Tibial nerve (tissue), 3 donors: ENCODE results near the gene MAPK10.

Source experiments
- POLR2A ChIP-seq, 2 donors: fragments of 450-650 bp; IDR thresholded peaks; one replicate each; pipeline ENCODE4 v1.6.1; 2017; ENCODE audit warnings: antibody characterized with exemption in 2 of 2, mild to moderate bottlenecking in 2 of 2, moderate library complexity in 2 of 2
- TF ChIP-seq, protein P1 (sequence below), 5 experiments: fragments of 200-600 bp in 3 of 5; fragments of 450-650 bp in 2 of 5; sonication (generic) in 3 of 5; IDR thresholded peaks; one replicate each; pipeline ENCODE4 v1.5.1; 2016 to 2019; ENCODE audit warnings: antibody characterized with exemption in 5 of 5, mild to moderate bottlenecking in 3 of 5, moderate library complexity in 2 of 5

GRCh38 chr4:86101841-86102240 is 258.0 kb downstream of the MAPK10 start:
- TF ChIP-seq, protein P1, sequence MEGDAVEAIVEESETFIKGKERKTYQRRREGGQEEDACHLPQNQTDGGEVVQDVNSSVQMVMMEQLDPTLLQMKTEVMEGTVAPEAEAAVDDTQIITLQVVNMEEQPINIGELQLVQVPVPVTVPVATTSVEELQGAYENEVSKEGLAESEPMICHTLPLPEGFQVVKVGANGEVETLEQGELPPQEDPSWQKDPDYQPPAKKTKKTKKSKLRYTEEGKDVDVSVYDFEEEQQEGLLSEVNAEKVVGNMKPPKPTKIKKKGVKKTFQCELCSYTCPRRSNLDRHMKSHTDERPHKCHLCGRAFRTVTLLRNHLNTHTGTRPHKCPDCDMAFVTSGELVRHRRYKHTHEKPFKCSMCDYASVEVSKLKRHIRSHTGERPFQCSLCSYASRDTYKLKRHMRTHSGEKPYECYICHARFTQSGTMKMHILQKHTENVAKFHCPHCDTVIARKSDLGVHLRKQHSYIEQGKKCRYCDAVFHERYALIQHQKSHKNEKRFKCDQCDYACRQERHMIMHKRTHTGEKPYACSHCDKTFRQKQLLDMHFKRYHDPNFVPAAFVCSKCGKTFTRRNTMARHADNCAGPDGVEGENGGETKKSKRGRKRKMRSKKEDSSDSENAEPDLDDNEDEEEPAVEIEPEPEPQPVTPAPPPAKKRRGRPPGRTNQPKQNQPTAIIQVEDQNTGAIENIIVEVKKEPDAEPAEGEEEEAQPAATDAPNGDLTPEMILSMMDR (IDR thresholded peaks at IDR 0.05), result no peak
- no peak for TF ChIP-seq POLR2A (IDR thresholded peaks at IDR 0.05)
